Retina (tissue), 1 donor: Measurements from ENCODE around the gene BRD3.

Source experiments
- DNase-seq: peaks from one replicate; pipeline ENCODE4 v3.0.0-alpha.2; 2016

The BRD3 gene

GRCh38 chr9:134066526-134066912 lies 1.3 kb downstream of the BRD3 start:
- no peak for DNase-seq

GRCh38 chr9:134065612-134066419 lies 2.0 kb downstream of the BRD3 start:
- no peak for DNase-seq

GRCh38 chr9:134064711-134065110 lies 3.1 kb downstream of the BRD3 start:
- DNase-seq = no peak

GRCh38 chr9:134063571-134064450 lies 4.0 kb downstream of the BRD3 start:
- DNase-seq = peak; percentile 2

DNA sequence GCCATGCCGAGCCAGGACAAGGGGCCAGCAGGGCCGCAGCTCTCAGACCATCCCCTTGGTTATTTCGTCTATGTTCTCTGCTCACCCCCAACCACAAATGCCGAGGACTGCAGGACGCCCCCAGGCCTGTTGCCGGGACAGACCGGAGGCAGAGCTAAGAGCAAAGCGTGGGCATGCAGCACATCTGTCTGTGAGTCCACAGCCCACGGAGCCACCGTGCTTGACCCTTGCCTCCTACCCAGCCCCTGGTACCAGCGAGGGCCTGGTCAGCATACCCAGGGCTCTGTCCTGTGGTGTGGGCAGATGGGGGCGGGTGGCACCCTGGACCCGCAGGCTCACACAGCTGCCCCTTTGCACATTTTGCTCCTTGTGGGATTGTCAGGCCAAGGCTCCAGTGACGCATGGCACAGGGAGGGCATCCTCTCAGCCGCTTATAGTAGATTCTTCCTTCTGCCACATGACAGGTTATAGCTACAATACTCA lies 4.7 kb downstream of the BRD3 start:
- DNase-seq = peak; percentile 9

DNA sequence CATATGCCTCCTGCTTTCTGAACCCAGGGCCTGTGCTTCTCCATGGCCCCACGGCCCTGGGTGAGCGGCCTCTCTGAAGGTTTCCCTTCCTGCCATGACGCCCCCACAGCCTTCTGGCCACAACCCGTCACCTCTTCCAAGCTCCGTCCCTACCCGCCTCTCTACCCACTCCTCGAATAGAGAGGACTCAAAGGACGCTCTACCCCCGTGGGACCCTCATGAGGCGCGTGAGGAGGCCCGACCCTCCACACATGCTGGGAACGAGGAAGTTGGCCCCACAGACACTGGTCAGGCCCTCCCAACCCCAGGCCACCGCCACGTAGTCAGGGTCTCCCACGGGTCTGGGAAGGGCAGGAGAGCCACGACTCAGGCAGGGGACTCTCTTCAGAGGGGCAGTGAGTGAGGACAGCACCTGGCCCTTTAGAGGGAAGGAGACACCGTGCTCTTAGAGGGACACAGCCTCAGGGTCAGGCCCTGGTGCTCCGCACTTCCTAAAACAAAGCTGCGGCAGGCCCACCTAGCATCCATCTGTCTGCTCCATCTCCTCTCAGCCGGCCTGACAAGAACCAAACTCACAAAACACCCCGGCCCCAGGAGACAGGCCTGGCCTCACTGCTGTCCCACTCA lies 5.3 kb downstream of the BRD3 start:
- DNase-seq = peak; percentile 14

- peak; percentile 25 for DNase-seq
Observed at GRCh38 chr9:134061688-134062371, 6.0 kb downstream of the BRD3 start.

DNA sequence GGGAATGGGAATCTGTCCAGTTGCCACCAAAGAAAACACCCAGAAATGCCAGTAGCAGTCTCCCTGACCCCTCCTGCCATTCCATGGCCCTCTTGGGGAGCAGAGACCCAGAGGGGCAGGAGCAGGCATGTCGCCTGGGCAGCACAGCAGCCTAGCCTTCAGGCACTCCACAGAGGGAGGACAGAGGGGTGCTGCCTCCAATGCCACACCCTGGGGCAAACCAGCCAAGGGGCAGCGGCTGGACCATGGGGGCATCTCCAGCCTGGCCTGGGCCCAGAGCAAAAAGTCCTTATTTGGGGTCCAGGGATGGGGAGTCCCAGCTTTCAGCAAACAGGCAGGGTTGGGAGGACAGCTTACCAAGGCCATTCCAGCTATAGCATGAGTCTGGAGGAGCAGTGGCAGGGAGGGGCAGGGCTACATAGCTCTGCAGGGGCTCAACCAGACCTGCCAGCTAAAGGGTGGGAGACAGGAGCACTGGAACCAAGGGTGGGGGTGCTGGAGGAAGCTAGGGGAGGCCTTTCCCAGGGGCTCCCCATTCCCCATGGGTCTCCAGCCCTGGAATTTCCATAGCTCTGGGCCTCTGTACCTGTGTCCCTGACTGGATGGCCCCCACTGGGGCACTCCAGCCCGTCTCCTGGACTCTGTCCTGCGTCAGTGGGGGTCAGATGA lies 6.7 kb downstream of the BRD3 start:
- DNase-seq = no peak

GRCh38 chr9:134060546-134060945 lies 7.3 kb downstream of the BRD3 start:
- no peak for DNase-seq

- no peak for DNase-seq
Observed at GRCh38 chr9:134059661-134060395, 8.0 kb downstream of the BRD3 start.

- DNase-seq = no peak
Observed at GRCh38 chr9:134059188-134059641, 8.6 kb downstream of the BRD3 start.

DNA sequence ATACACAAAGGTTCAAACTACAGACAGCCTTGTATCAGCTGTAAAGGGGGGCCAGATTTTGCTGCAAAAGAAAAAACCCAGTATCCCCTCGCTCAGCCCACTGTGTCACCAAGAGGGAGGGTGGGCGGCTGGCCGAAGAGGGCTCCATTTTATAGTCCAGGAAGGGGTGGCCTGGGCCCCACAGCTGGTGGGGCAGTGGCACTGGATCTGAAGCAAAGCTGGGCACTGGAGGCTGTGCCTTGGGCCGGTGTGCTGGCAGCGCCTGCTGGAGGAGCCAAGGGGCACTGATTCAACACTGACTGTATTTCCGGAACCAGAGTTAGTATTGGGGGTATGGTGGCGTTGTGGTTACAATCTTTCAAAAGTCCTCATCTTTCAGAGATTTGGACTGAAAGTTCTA lies 9.1 kb downstream of the BRD3 start:
- no peak for DNase-seq

DNA sequence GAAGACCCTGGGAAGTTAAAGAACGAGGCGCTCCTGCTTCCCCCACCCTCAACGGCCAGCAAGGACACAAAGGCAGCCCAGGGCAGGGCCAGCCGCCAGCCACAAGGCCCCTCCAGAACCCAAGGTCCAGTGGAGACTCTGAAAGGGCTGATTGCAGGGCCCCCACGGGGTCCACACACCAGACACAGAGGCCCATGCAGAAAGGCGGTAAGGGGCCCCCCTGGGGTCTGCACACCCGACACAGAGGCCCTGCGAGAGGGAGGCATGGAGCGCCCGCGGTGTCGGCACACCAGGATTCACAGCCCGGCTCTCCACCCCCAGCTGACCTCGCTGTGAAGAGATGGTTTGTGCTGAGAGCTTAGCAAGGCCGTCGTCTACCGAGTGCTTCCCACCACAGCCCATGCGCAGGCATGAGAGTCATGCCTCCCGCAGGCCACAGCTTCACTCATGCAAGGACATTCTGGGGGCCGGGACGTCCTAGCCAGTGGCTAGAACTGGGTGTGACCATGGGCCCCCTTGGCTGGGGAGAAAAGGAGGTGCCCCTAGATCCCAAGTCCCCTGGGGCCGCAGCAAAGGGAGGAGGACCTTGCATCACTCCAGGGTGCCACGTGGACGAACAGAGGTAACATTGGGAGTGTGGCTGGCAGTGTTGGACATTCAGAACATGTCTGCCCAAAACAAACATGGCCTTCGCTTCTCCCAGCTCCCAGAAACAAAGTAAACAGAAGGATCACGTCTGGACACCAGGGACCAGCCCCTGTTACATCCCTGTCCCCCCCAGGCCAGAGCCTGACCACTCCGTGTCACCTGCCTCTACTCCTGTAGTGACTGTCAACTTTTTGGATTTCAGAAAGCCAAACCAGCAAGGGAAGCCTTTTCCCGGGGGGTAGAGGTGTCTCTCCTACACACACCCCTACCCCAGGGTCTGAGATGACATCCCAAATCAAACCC lies 9.8 kb downstream of the BRD3 start:
- peak; percentile 66 for DNase-seq

DNA sequence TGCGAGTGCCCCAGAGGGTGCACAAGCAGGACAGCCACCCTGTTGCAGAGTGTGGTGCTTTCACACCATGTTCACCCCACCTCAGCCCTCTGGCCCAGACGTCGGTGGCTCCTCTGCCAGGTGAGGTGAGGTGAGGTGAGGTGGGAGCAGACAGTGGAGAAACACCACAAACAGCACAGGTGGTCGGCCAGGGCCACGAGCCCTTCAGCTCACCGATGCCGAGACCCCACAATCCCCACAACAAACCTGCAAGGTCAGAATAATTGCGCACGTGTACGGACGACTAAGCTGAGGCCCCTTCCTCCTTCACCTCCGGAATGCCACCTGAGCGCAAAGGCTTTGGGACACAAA lies 10.5 kb downstream of the BRD3 start:
- no peak for DNase-seq

- DNase-seq = no peak
Observed at GRCh38 chr9:134056483-134057306, 11.1 kb downstream of the BRD3 start.

GRCh38 chr9:134055981-134056461 lies 11.8 kb downstream of the BRD3 start:
- DNase-seq = no peak

GRCh38 chr9:134054891-134055811 lies 12.7 kb downstream of the BRD3 start:
- no peak for DNase-seq
